ENCODE data around the gene RFPL2.

DNA sequence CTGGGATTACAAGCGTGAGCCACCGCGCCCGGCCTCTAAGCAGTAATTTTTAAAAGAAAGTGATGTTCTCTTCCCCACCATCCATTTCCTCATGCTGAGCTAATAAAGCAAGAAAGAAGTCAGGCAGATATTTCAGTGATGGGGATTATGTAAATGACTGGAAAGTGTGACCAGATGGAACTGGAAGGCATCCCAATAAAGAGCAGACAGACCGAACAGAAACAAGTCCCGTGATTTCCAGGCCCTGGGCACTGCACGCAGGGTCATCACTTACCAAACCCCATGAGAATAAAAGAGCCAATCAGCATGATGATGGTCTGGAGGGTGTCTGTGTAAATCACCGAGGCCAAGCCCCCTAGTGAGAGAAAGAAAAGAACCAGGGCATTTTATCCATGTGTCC, 32.1 kb upstream of the RFPL2 start:
- no peak for TF ChIP-seq POLR2AphosphoS5 (IDR thresholded peaks at IDR 0.05)
- TF ChIP-seq POLR2A (IDR thresholded peaks at IDR 0.05) = no peak
- TF ChIP-seq, protein P1, sequence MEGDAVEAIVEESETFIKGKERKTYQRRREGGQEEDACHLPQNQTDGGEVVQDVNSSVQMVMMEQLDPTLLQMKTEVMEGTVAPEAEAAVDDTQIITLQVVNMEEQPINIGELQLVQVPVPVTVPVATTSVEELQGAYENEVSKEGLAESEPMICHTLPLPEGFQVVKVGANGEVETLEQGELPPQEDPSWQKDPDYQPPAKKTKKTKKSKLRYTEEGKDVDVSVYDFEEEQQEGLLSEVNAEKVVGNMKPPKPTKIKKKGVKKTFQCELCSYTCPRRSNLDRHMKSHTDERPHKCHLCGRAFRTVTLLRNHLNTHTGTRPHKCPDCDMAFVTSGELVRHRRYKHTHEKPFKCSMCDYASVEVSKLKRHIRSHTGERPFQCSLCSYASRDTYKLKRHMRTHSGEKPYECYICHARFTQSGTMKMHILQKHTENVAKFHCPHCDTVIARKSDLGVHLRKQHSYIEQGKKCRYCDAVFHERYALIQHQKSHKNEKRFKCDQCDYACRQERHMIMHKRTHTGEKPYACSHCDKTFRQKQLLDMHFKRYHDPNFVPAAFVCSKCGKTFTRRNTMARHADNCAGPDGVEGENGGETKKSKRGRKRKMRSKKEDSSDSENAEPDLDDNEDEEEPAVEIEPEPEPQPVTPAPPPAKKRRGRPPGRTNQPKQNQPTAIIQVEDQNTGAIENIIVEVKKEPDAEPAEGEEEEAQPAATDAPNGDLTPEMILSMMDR (IDR thresholded peaks at IDR 0.05) = no peak
- TF ChIP-seq EP300 (IDR thresholded peaks at IDR 0.05) = no peak

Measured in sigmoid colon (tissue), 4 donors.